Psoas muscle (tissue), 8 donors: ENCODE results near the gene GNAQ. TPM values are rescaled to one million over a fixed set of nuclear protein-coding genes. Genes with fewer than 3 reads are reported as not detected.

Experiments used
- ATAC-seq, 4 donors: fragments of 200-7000 bp; cut with Tn5 transposase; one replicate each; pipeline ENCODE4 v1.9.1; 2020; ENCODE audit warnings: moderate library complexity in 3 of 4, mild to moderate bottlenecking in 2 of 4
- DNase-seq, 2 donors: peaks; one replicate each; pipeline ENCODE4 v3.0.0-alpha.2; 2020
- H3K27ac ChIP-seq: fragments of 200-600 bp; one replicate; pipeline ENCODE4 v1.8.0; 2022
- H3K27me3 ChIP-seq, 3 donors: fragments of 200-600 bp in 1 of 3; one replicate each; pipeline versions ENCODE4 v1.6.1 to v1.8.0; 2013 to 2022; ENCODE audit warnings: low read length in 2 of 3, mild to moderate bottlenecking in 2 of 3, moderate library complexity in 1 of 3; ENCODE audit not compliant: insufficient read depth in 3 of 3
- H3K36me3 ChIP-seq, 2 donors: fragments of 200-600 bp in 1 of 2; one replicate each; pipeline versions ENCODE4 v1.6.1 to v1.8.0; 2013 to 2022; ENCODE audit warnings: low read depth in 1 of 2, mild to moderate bottlenecking in 1 of 2, moderate library complexity in 1 of 2; ENCODE audit not compliant: insufficient read depth in 1 of 2
- H3K4me1 ChIP-seq: fragments of 200-600 bp; one replicate; pipeline ENCODE4 v1.8.0; 2022
- H3K4me3 ChIP-seq: fragments of 200-600 bp; one replicate; pipeline ENCODE4 v1.8.0; 2022; ENCODE audit warnings: mild to moderate bottlenecking
- H3K9me3 ChIP-seq: fragments of 200-600 bp; one replicate; pipeline ENCODE4 v1.8.0; 2022
- CTCF ChIP-seq: fragments of 200-600 bp; IDR thresholded peaks from one replicate; pipeline ENCODE4 v1.8.0; 2022; ENCODE audit warnings: antibody characterized with exemption
- WGBS, 3 donors: extraction: QIAGEN DNeasy Blood & Tissue Kit; methylation state at CpG; one replicate each; pipeline versions ENCODE4 v1.1.6 to v1.1.7; 2013; 5-methylcytosine and 5-hydroxymethylcytosine counted together
- intact Hi-C, 2 donors: fragments of 100-400 bp; cut with DNase I; formaldehyde crosslinking; loops; one replicate each; pipeline versions ENCODE4 v1.11.0 to v1.14.2; 2022
- polyA plus RNA-seq, 3 donors: library from polyadenylated mRNA; stranded (reverse); fragments of 200-250 nt; gene quantifications; one replicate each; pipeline ENCODE4 v1.2.3, GENCODE V29; 2013
- total RNA-seq, 4 donors: library from RNA; stranded (reverse); fragmentation: NEBNext Ultra II Directional in 2 of 4; extraction: Animal tissue kit (Norgen Biotek cat#: 25700) in 2 of 4; gene quantifications; one replicate each; pipeline versions ENCODE4 v1.2.1 to v1.2.4, GENCODE V29; 2021 to 2023
- donor health status: healthy with polysubstance abuse.
- donor health status: DM: no; HTN: no; CAD: no; lungs with moderate emphysema.
- donor health status: Bipolar disorder and iron deficiency.
- donor health status: healthy.
- donor health status: DM: yes; HTN: yes; CAD: no.
- donor health status: DM: no; HTN: no; CAD: no.
- donor health status: DM: no; HTN: no; CAD: no.
- donor health status: DM: yes; HTN: yes; CAD: no.

GNAQ gene
- total and polyA plus RNA-seq, 7 donors = 8.3 to 26.6 (median 23.8) TPM

- ATAC-seq (peak in 2 of 4 donors; percentile 57 to 65), DNase-seq (no peak)
- H3K4me3 ChIP-seq = no peak overlapping the region
- WGBS, 3 donors = 66 to 71% (median 71%) methylated on average over 1 of the region's 1 CpG
- H3K27me3 ChIP-seq = no peaks in the 10 kb centered on the region
- H3K9me3 ChIP-seq = no peaks in the 10 kb centered on the region
- H3K36me3 ChIP-seq = peaks cover 0 to 10% of the 10 kb centered on the region in 2 donors
- TF ChIP-seq CTCF = no peak
- intact Hi-C loops = no loop called here
- H3K4me1 ChIP-seq = peaks cover 14% of the 10 kb centered on the region
- no peak overlapping the region for H3K27ac ChIP-seq
Measured at GRCh38 chr9:77819657-77820056, 212.0 kb downstream of the GNAQ start.

GRCh38 chr9:77817590-77818311 lies 213.9 kb downstream of the GNAQ start:
- H3K27ac ChIP-seq = no peak overlapping the region
- no peak for TF ChIP-seq CTCF
- intact Hi-C loops = no loop called here
- no peak overlapping the region for H3K4me3 ChIP-seq
- no peaks in the 10 kb centered on the region for H3K27me3 ChIP-seq
- peaks cover 0 to 11% of the 10 kb centered on the region in 2 donors for H3K36me3 ChIP-seq
- WGBS, 3 donors = 93 to 94% (median 93%) methylated on average over 7 of the region's 7 CpGs
- no peak for DNase-seq
- H3K4me1 ChIP-seq = peaks cover 14% of the 10 kb centered on the region
- no peak for ATAC-seq
- H3K9me3 ChIP-seq = no peaks in the 10 kb centered on the region

- H3K27ac ChIP-seq = no peak overlapping the region
- TF ChIP-seq CTCF = no peak
- 95 to 98% (median 96%) methylated on average over 6 of the region's 6 CpGs for WGBS, 3 donors
Measured at GRCh38 chr9:77816641-77817341, 214.8 kb downstream of the GNAQ start.

GRCh38 chr9:77815260-77815659 lies 216.4 kb downstream of the GNAQ start:
- intact Hi-C loops = no loop called here
- TF ChIP-seq CTCF = no peak
- WGBS, 3 donors = 94 to 97% (median 95%) methylated on average over 2 of the region's 2 CpGs
- Histone ChIP-seq H3K4me3 (no peak overlapping the region), H3K36me3 (peaks cover 0 to 11% of the 10 kb centered on the region in 2 donors), H3K27ac (no peak overlapping the region), H3K4me1 (peaks cover 10% of the 10 kb centered on the region), H3K27me3 (no peaks in the 10 kb centered on the region), H3K9me3 (no peaks in the 10 kb centered on the region)
- ATAC-seq (no peak), DNase-seq (no peak)

More at GRCh38 chr9:77816641-77817341, 214.8 kb downstream of the GNAQ start:
- ATAC-seq = no peak
- peaks cover 0 to 11% of the 10 kb centered on the region in 2 donors for H3K36me3 ChIP-seq
- no peak overlapping the region for H3K4me3 ChIP-seq
- intact Hi-C loops = no loop called here
- no peaks in the 10 kb centered on the region for H3K27me3 ChIP-seq
- H3K4me1 ChIP-seq = peaks cover 14% of the 10 kb centered on the region
- H3K9me3 ChIP-seq = no peaks in the 10 kb centered on the region
- DNase-seq = no peak
